Esophagus muscularis mucosa (tissue), 3 donors: ENCODE results near the gene DNAH3.

Source experiments
- CTCF ChIP-seq, 3 experiments: fragments of 200-600 bp in 2 of 3; fragments of 450-650 bp in 1 of 3; sonication (generic) in 2 of 3; IDR thresholded peaks; one replicate each; pipeline ENCODE4 v1.5.1; 2017 to 2019; ENCODE audit warnings: antibody characterized with exemption in 3 of 3, mild to moderate bottlenecking in 2 of 3, moderate library complexity in 1 of 3
- POLR2A ChIP-seq: fragments of 450-650 bp; IDR thresholded peaks from one replicate; pipeline ENCODE4 v1.6.1; 2017; ENCODE audit warnings: antibody characterized with exemption, moderate library complexity, mild to moderate bottlenecking, low read depth
- POLR2AphosphoS5 ChIP-seq, 2 donors: sonication (generic); formaldehyde crosslinking; IDR thresholded peaks; one replicate each; pipeline ENCODE4 v1.6.1; 2017; ENCODE audit warnings: antibody characterized with exemption in 2 of 2

GRCh38 chr16:21056396-21056795 is 94.2 kb downstream of the DNAH3 start:
- TF ChIP-seq POLR2AphosphoS5 (IDR thresholded peaks at IDR 0.05) (no peak), POLR2A (no peak), CTCF (IDR thresholded peaks at IDR 0.05) (no peak)
